Fibroblast of lung (primary cell): ENCODE data around the gene CWC15.

Experiments used
- EZH2 ChIP-seq: IDR thresholded peaks from 2 replicates; pipeline ENCODE4 v1.5.1; 2012; ENCODE audit warnings: low read length, control low read depth, mild to moderate bottlenecking; ENCODE audit errors: missing control alignments
- TF ChIP-seq, protein P1 (sequence below), 2 donors: IDR thresholded peaks in 1 of 2; conservative IDR thresholded peaks in 1 of 2; 1 replicate in 1 of 2; 2 replicates in 1 of 2; pipeline ENCODE4 v1.5.1; 2011 to 2012; ENCODE audit warnings: low read length in 2 of 2, control low read depth in 1 of 2, inconsistent platforms in 1 of 2, low read depth in 1 of 2, mild to moderate bottlenecking in 1 of 2

DNA sequence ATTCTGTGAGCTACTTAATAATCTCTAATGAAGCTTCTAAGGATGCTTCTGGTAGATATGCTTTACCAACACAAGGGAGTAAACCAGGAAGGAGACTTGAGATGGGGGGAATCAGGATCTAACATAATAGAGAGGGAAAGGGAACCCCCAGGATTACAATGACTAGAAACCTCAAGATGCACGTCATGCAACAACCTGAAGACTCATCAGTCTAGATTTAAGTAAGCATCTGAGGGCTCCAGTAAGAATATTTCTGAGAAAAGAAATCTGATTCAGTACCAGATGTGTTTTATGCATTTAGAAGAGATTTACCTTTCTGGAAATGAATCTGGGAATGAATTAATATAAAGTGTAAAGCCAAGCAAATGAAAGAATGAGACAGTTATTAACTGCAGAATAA lies 15.4 kb upstream of the CWC15 start:
- TF ChIP-seq EZH2: no peak
- TF ChIP-seq, protein P1, sequence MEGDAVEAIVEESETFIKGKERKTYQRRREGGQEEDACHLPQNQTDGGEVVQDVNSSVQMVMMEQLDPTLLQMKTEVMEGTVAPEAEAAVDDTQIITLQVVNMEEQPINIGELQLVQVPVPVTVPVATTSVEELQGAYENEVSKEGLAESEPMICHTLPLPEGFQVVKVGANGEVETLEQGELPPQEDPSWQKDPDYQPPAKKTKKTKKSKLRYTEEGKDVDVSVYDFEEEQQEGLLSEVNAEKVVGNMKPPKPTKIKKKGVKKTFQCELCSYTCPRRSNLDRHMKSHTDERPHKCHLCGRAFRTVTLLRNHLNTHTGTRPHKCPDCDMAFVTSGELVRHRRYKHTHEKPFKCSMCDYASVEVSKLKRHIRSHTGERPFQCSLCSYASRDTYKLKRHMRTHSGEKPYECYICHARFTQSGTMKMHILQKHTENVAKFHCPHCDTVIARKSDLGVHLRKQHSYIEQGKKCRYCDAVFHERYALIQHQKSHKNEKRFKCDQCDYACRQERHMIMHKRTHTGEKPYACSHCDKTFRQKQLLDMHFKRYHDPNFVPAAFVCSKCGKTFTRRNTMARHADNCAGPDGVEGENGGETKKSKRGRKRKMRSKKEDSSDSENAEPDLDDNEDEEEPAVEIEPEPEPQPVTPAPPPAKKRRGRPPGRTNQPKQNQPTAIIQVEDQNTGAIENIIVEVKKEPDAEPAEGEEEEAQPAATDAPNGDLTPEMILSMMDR (conservative IDR thresholded peaks at IDR 0.05 in 1 of 2, IDR thresholded peaks at IDR 0.05 in 1 of 2; ENCODE audit: low read depth in 1 of 2, low read length in 2 of 2): no peak
